HepG2 (cell line): ENCODE results near the gene CORO1C. TPM values are rescaled to one million over a fixed set of nuclear protein-coding genes. Genes with fewer than 3 reads are reported as not detected.

Experiments used
- ATAC-seq: fragments of 200-7000 bp; cut with Tn5 transposase; 3 replicates; pipeline ENCODE4 v1.9.1; 2020; ENCODE audit warnings: mild to moderate bottlenecking, moderate library complexity
- BruUV-seq: library from RNA; stranded (reverse); fragments of 400-500 nt; replicated peaks from 2 replicates; lab custom pipeline; 2021; lab: Mats Ljungman, UMichigan
- CTCF ChIA-PET: fragments of 300-600 bp; formaldehyde crosslinking; extraction: SDS; loops from one replicate; lab custom pipeline; 2021; ENCODE audit warnings: low total read pairs, inconsistent platforms, low intra/inter-chr PET ratio; lab: Yijun Ruan, JAX
- POLR2A ChIA-PET: fragments of 350-600 bp; sonication (Branson Sonifier 250); formaldehyde crosslinking; loops from one replicate; lab custom pipeline; 2020; ENCODE audit warnings: antibody characterized with exemption, inconsistent platforms; lab: Yijun Ruan, JAX
- DNase-seq: peaks from one replicate; pipeline ENCODE4 v3.0.0-alpha.2; 2015; ENCODE audit warnings: low spot score
- FAIRE-seq: peaks from 3 replicates; lab custom pipeline; 2011; peaks lifted over from hg19 to GRCh38; lab: Jason Lieb, UNC
- H2AFZ ChIP-seq: one replicate; pipeline ENCODE4 v1.6.1; 2011; ENCODE audit warnings: low read length, inconsistent platforms
- H3K27ac ChIP-seq: fragments of 300-600 bp; 3 replicates; pipeline ENCODE4 v1.8.0; 2011; ENCODE audit warnings: mixed run types, mild to moderate bottlenecking, mixed read lengths, low read length, inconsistent platforms; ENCODE audit not compliant: insufficient read depth; ENCODE audit errors: extremely low read length
- H3K27me3 ChIP-seq, 2 experiments: fragments of 200-600 bp in 1 of 2; 2 replicates in 1 of 2; 3 replicates in 1 of 2; pipeline versions ENCODE4 v1.6.0 to v1.8.0; 2011; ENCODE audit warnings: low read length in 2 of 2, mild to moderate bottlenecking in 2 of 2, moderate library complexity in 2 of 2, inconsistent platforms in 1 of 2; ENCODE audit not compliant: insufficient read depth in 2 of 2, control insufficient read depth in 1 of 2
- H3K36me3 ChIP-seq, 2 experiments: fragments of 200-600 bp in 1 of 2; replicated peaks in 1 of 2; 2 replicates in 1 of 2; 3 replicates in 1 of 2; pipeline versions ENCODE4 v1.5.1 to v1.8.0; 2011; ENCODE audit warnings: low read length in 2 of 2, inconsistent platforms in 1 of 2; ENCODE audit not compliant: insufficient read depth in 2 of 2, control insufficient read depth in 1 of 2
- H3K4me1 ChIP-seq: 2 replicates; pipeline ENCODE4 v1.5.1; 2012; ENCODE audit warnings: low read length, inconsistent platforms; ENCODE audit not compliant: insufficient read depth
- H3K4me2 ChIP-seq: 2 replicates; pipeline ENCODE4 v1.6.0; 2011; ENCODE audit warnings: low read depth, low read length, inconsistent platforms
- H3K4me3 ChIP-seq, 3 experiments: fragments of 200-600 bp in 1 of 3; sonication (generic), shearing (Covaris generic) in 1 of 3; replicated peaks in 1 of 3; 2 replicates each; pipeline ENCODE4 v1.5.1; 2011 to 2016; ENCODE audit warnings: low read length in 3 of 3, inconsistent platforms in 2 of 3, low read depth in 2 of 3, mild to moderate bottlenecking in 2 of 3, control low read depth in 1 of 3, mixed read lengths in 1 of 3; ENCODE audit not compliant: insufficient read depth in 1 of 3
- H3K79me2 ChIP-seq: one replicate; pipeline ENCODE4 v1.6.1; 2011; ENCODE audit warnings: low read length, inconsistent platforms; ENCODE audit not compliant: insufficient read depth
- H3K9ac ChIP-seq: 2 replicates; pipeline ENCODE4 v1.6.0; 2011; ENCODE audit warnings: mild to moderate bottlenecking, low read depth, low read length, inconsistent platforms; ENCODE audit not compliant: insufficient read depth
- H3K9me3 ChIP-seq: 2 replicates; pipeline ENCODE4 v1.5.1; 2012; ENCODE audit warnings: mild to moderate bottlenecking, low read length
- H4K20me1 ChIP-seq: 2 replicates; pipeline ENCODE4 v1.6.0; 2011; ENCODE audit warnings: inconsistent platforms, mild to moderate bottlenecking, low read length, moderate library complexity; ENCODE audit not compliant: insufficient read depth
- DMTF1 ChIP-seq: sonication (generic); formaldehyde crosslinking; IDR thresholded peaks from 2 replicates; pipeline ENCODE4 v1.4.0; 2020; ENCODE audit warnings: mild to moderate bottlenecking, missing genetic modification reagents
- FOSL2 ChIP-seq: sonication (generic); formaldehyde crosslinking; IDR thresholded peaks from 2 replicates; pipeline ENCODE4 v1.4.0; 2020; ENCODE audit warnings: missing genetic modification reagents
- GPN1 ChIP-seq: sonication (generic); formaldehyde crosslinking; IDR thresholded peaks from 2 replicates; pipeline ENCODE4 v1.5.1; 2020; ENCODE audit warnings: missing genetic modification reagents, borderline replicate concordance
- RBAK ChIP-seq: sonication (generic); formaldehyde crosslinking; IDR thresholded peaks from 2 replicates; pipeline ENCODE4 v1.5.1; 2020; ENCODE audit warnings: mild to moderate bottlenecking, missing genetic modification reagents
- SUZ12 ChIP-seq: fragments of 150-350 bp; IDR thresholded peaks from 2 replicates; pipeline ENCODE4 v1.6.1; 2014; ENCODE audit warnings: low read depth, low read length
- ZNF318 ChIP-seq: sonication (generic); formaldehyde crosslinking; IDR thresholded peaks from 2 replicates; pipeline ENCODE4 v1.4.0; 2020; ENCODE audit warnings: mild to moderate bottlenecking, missing genetic modification reagents
- ZNF891 ChIP-seq: sonication (generic); formaldehyde crosslinking; IDR thresholded peaks from 2 replicates; pipeline ENCODE4 v1.5.0; 2020; ENCODE audit warnings: mild to moderate bottlenecking, missing genetic modification reagents
- WGBS: methylation state at CpG from one replicate; pipeline ENCODE4 v1.1.6; 2017; ENCODE audit warnings: low lambda C conversion rate; 5-methylcytosine and 5-hydroxymethylcytosine counted together
- in situ Hi-C: cut with HindIII; loops from 2 replicates; pipeline ENCODE4 v1.10.0; 2017; ENCODE audit warnings: low pct_unique_long_range_greater_than_20kb; ENCODE audit not compliant: extremely low pct_ligation_motif_present
- intact Hi-C: fragments of 100-400 bp; cut with micrococcal nuclease; formaldehyde crosslinking; loops from one replicate; pipeline ENCODE4 v1.10.0; 2022; ENCODE audit not compliant: unreplicated experiment
- polyA plus RNA-seq, 8 experiments: library from polyadenylated mRNA; depleted of rRNA in 3 of 8; stranded (reverse) in 7 of 8; unstranded in 1 of 8; fragments of >200 nt; fragmentation: Illumina TruSeq in 4 of 8; extraction: Trizol in 4 of 8; gene quantifications; 2 replicates each; pipeline versions ENCODE4 v1.2.1 to v1.2.3, GENCODE V29; 2011 to 2016; ENCODE audit warnings: low read depth in 4 of 8, missing spikeins in 1 of 8, mixed read lengths in 1 of 8; ENCODE audit not compliant: insufficient read depth in 1 of 8
- total RNA-seq, 5 experiments: library from RNA; depleted of rRNA; stranded (reverse); fragments of >200 nt; fragmentation: Illumina TruSeq; extraction: Trizol; gene quantifications; 2 replicates each; pipeline ENCODE4 v1.2.3, GENCODE V29; 2016; ENCODE audit warnings: low read depth in 1 of 5
- TF ChIP-seq, protein P1 (sequence below): sonication (generic); formaldehyde crosslinking; IDR thresholded peaks from 2 replicates; pipeline ENCODE4 v1.5.0; 2020; ENCODE audit warnings: missing genetic modification reagents, mild to moderate bottlenecking, borderline replicate concordance
- TF ChIP-seq, protein P2 (sequence below): sonication (generic); formaldehyde crosslinking; IDR thresholded peaks from 2 replicates; pipeline ENCODE4 v1.4.0; 2020; ENCODE audit warnings: missing genetic modification reagents, borderline replicate concordance

Gene CORO1C
- total and polyA plus RNA-seq, 2 of the 13 experiments (the other 11 are each of a cell fraction or from before 2014, with no cell fraction given), result 73.7 to 131 TPM

- H3K4me3 ChIP-seq, result no peak overlapping the region
- in situ Hi-C loops, result no loop called here
- DNase-seq (no peak), FAIRE-seq (no peak), ATAC-seq (no peak)
- H3K79me2 ChIP-seq, result peaks cover 83% of the 10 kb centered on the region
- ChIA-PET POLR2A (no interaction called here), CTCF (no interaction called here)
- H3K9ac ChIP-seq, result no peak overlapping the region
- BruUV-seq, result no TSS peak
- H3K4me2 ChIP-seq, result no peak overlapping the region
- H3K9me3 ChIP-seq, result no peaks in the 10 kb centered on the region
- no peak overlapping the region for H3K27ac ChIP-seq
- H4K20me1 ChIP-seq, result no peaks in the 10 kb centered on the region; the same call in 1 of the 2 replicates
- 100% methylated on average over 2 of the region's 2 CpGs for WGBS
- peaks cover 19 to 53% of the 10 kb centered on the region in 2 experiments for H3K36me3 ChIP-seq
- no peaks in the 10 kb centered on the region for H3K27me3 ChIP-seq
- intact Hi-C loops, result loop anchor here (5.0 kb wide), 1 partner anchor 77 kb away; no protein-coding TSS in a partner anchor
- H2AFZ ChIP-seq, result no peak overlapping the region
- peaks cover 37% of the 10 kb centered on the region for H3K4me1 ChIP-seq
- TF ChIP-seq DMTF1 (CRISPR knock-in tag) (no peak), RBAK (CRISPR knock-in tag) (no peak), GPN1 (no peak), ZNF318 (CRISPR knock-in tag) (no peak), FOSL2 (CRISPR knock-in tag) (no peak), SUZ12 (no peak), ZNF891 (CRISPR knock-in tag) (no peak)
- TF ChIP-seq, protein P1, sequence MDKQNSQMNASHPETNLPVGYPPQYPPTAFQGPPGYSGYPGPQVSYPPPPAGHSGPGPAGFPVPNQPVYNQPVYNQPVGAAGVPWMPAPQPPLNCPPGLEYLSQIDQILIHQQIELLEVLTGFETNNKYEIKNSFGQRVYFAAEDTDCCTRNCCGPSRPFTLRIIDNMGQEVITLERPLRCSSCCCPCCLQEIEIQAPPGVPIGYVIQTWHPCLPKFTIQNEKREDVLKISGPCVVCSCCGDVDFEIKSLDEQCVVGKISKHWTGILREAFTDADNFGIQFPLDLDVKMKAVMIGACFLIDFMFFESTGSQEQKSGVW (CRISPR knock-in tag), result no peak
- TF ChIP-seq, protein P2, sequence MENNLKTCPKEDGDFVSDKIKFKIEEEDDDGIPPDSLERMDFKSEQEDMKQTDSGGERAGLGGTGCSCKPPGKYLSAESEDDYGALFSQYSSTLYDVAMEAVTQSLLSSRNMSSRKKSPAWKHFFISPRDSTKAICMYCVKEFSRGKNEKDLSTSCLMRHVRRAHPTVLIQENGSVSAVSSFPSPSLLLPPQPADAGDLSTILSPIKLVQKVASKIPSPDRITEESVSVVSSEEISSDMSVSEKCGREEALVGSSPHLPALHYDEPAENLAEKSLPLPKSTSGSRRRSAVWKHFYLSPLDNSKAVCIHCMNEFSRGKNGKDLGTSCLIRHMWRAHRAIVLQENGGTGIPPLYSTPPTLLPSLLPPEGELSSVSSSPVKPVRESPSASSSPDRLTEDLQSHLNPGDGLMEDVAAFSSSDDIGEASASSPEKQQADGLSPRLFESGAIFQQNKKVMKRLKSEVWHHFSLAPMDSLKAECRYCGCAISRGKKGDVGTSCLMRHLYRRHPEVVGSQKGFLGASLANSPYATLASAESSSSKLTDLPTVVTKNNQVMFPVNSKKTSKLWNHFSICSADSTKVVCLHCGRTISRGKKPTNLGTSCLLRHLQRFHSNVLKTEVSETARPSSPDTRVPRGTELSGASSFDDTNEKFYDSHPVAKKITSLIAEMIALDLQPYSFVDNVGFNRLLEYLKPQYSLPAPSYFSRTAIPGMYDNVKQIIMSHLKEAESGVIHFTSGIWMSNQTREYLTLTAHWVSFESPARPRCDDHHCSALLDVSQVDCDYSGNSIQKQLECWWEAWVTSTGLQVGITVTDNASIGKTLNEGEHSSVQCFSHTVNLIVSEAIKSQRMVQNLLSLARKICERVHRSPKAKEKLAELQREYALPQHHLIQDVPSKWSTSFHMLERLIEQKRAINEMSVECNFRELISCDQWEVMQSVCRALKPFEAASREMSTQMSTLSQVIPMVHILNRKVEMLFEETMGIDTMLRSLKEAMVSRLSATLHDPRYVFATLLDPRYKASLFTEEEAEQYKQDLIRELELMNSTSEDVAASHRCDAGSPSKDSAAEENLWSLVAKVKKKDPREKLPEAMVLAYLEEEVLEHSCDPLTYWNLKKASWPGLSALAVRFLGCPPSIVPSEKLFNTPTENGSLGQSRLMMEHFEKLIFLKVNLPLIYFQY (CRISPR knock-in tag), result no peak
These were observed 36.5 kb downstream of the CORO1C start for GRCh38 chr12:108694812-108695278.
